Measurements from ENCODE around the gene OR14C36. TPM values are rescaled to one million over a fixed set of nuclear protein-coding genes. Genes with fewer than 3 reads are reported as not detected.

Gene OR14C36
- total and polyA plus RNA-seq, 4 donors: not detected

GRCh38 chr1:248361121-248361715 is 12.6 kb downstream of the OR14C36 start, which contains the start of gene OR2T4:
OR2T4 (plus strand) TSS chr1:248361665; CDS start chr1:248361665, 0 bp downstream.
- H3K4me1 ChIP-seq (ENCODE audit: control insufficient read depth in 1 of 2, insufficient read depth in 2 of 2, low read length in 2 of 2): no peaks in the 10 kb centered on the region
- no peak within 1 kb of the TSS for H3K4me3 ChIP-seq (ENCODE audit: low read length in 2 of 2)
- WGBS, 2 donors: 45 to 58% methylated on average over 3 of the region's 3 CpGs
- ATAC-seq (ENCODE audit: low FRiP score): no peak
- H3K36me3 ChIP-seq (ENCODE audit: control insufficient read depth in 1 of 2, insufficient read depth in 2 of 2, low read length in 1 of 2): no peaks in the 10 kb centered on the region
- peaks cover 2% of the 10 kb centered on the region for H3K9me3 ChIP-seq (ENCODE audit: control insufficient read depth, low read length)
- H3K27ac ChIP-seq (ENCODE audit: low read depth in 1 of 2, low read length in 2 of 2): no peak within 1 kb of the TSS
- intact Hi-C loops (cut with DNase I): no loop called here
- H3K27me3 ChIP-seq (ENCODE audit: control insufficient read depth in 1 of 2, insufficient read depth in 2 of 2, low read length in 1 of 2): no peaks in the 10 kb centered on the region
- DNase-seq: no peak

- Histone ChIP-seq H3K27me3 (ENCODE audit: control insufficient read depth in 1 of 2, insufficient read depth in 2 of 2, low read length in 1 of 2) (no peaks in the 10 kb centered on the region), H3K9me3 (ENCODE audit: control insufficient read depth, low read length) (peaks cover 3% of the 10 kb centered on the region), H3K27ac (ENCODE audit: low read depth in 1 of 2, low read length in 2 of 2) (no peak overlapping the region), H3K4me3 (ENCODE audit: low read length in 2 of 2) (no peak overlapping the region), H3K36me3 (ENCODE audit: control insufficient read depth in 1 of 2, insufficient read depth in 2 of 2, low read length in 1 of 2) (no peaks in the 10 kb centered on the region), H3K4me1 (ENCODE audit: control insufficient read depth in 1 of 2, insufficient read depth in 2 of 2, low read length in 2 of 2) (no peaks in the 10 kb centered on the region)
- ATAC-seq (ENCODE audit: low FRiP score): no peak
- intact Hi-C loops (cut with DNase I): no loop called here
- DNase-seq: no peak
Measured at GRCh38 chr1:248366609-248367008, 18.0 kb downstream of the OR14C36 start.

GRCh38 chr1:248372394-248372793 is 23.8 kb downstream of the OR14C36 start:
- ATAC-seq (ENCODE audit: low FRiP score) (no peak), DNase-seq (no peak)
- no peak overlapping the region for H3K27ac ChIP-seq (ENCODE audit: low read depth in 1 of 2, low read length in 2 of 2)
- intact Hi-C loops (cut with DNase I): no loop called here
- WGBS, 2 donors: 70 to 82% methylated on average over 5 of the region's 5 CpGs
- no peak overlapping the region for H3K4me3 ChIP-seq (ENCODE audit: low read length in 2 of 2)
- no peaks in the 10 kb centered on the region for H3K27me3 ChIP-seq (ENCODE audit: control insufficient read depth in 1 of 2, insufficient read depth in 2 of 2, low read length in 1 of 2)
- H3K36me3 ChIP-seq (ENCODE audit: control insufficient read depth in 1 of 2, insufficient read depth in 2 of 2, low read length in 1 of 2): no peaks in the 10 kb centered on the region
- no peaks in the 10 kb centered on the region for H3K4me1 ChIP-seq (ENCODE audit: control insufficient read depth in 1 of 2, insufficient read depth in 2 of 2, low read length in 2 of 2)
- peaks cover 1% of the 10 kb centered on the region for H3K9me3 ChIP-seq (ENCODE audit: control insufficient read depth, low read length)

GRCh38 chr1:248373761-248374160 is 25.2 kb downstream of the OR14C36 start:
- no peaks in the 10 kb centered on the region for H3K4me1 ChIP-seq (ENCODE audit: control insufficient read depth in 1 of 2, insufficient read depth in 2 of 2, low read length in 2 of 2)
- no peaks in the 10 kb centered on the region for H3K27me3 ChIP-seq (ENCODE audit: control insufficient read depth in 1 of 2, insufficient read depth in 2 of 2, low read length in 1 of 2)
- H3K9me3 ChIP-seq (ENCODE audit: control insufficient read depth, low read length): peaks cover 1% of the 10 kb centered on the region
- 67 to 69% methylated on average over 4 of the region's 4 CpGs for WGBS, 2 donors
- no peak for ATAC-seq (ENCODE audit: low FRiP score)
- no peaks in the 10 kb centered on the region for H3K36me3 ChIP-seq (ENCODE audit: control insufficient read depth in 1 of 2, insufficient read depth in 2 of 2, low read length in 1 of 2)
- H3K27ac ChIP-seq (ENCODE audit: low read depth in 1 of 2, low read length in 2 of 2): no peak overlapping the region
- no peak for DNase-seq
- no peak overlapping the region for H3K4me3 ChIP-seq (ENCODE audit: low read length in 2 of 2)
- intact Hi-C loops (cut with DNase I): no loop called here

GRCh38 chr1:248375446-248375845 is 26.9 kb downstream of the OR14C36 start, which contains the start of gene OR2T6:
OR2T6 (plus strand) TSS chr1:248375746; CDS start chr1:248387609, 11,863 bp downstream.
- Histone ChIP-seq H3K27me3 (ENCODE audit: control insufficient read depth in 1 of 2, insufficient read depth in 2 of 2, low read length in 1 of 2) (no peaks in the 10 kb centered on the region), H3K4me1 (ENCODE audit: control insufficient read depth in 1 of 2, insufficient read depth in 2 of 2, low read length in 2 of 2) (no peaks in the 10 kb centered on the region), H3K27ac (ENCODE audit: low read depth in 1 of 2, low read length in 2 of 2) (no peak within 1 kb of the TSS), H3K4me3 (ENCODE audit: low read length in 2 of 2) (no peak within 1 kb of the TSS), H3K9me3 (ENCODE audit: control insufficient read depth, low read length) (no peaks in the 10 kb centered on the region), H3K36me3 (ENCODE audit: control insufficient read depth in 1 of 2, insufficient read depth in 2 of 2, low read length in 1 of 2) (no peaks in the 10 kb centered on the region)
- ATAC-seq (ENCODE audit: low FRiP score) (no peak), DNase-seq (no peak)
- intact Hi-C loops (cut with DNase I): no loop called here

- H3K27ac ChIP-seq (ENCODE audit: low read depth in 1 of 2, low read length in 2 of 2): no peak overlapping the region
- no peak overlapping the region for H3K4me3 ChIP-seq (ENCODE audit: low read length in 2 of 2)
- no peaks in the 10 kb centered on the region for H3K27me3 ChIP-seq (ENCODE audit: control insufficient read depth in 1 of 2, insufficient read depth in 2 of 2, low read length in 1 of 2)
- H3K9me3 ChIP-seq (ENCODE audit: control insufficient read depth, low read length): no peaks in the 10 kb centered on the region
- DNase-seq: no peak
- ATAC-seq (ENCODE audit: low FRiP score): no peak
- H3K36me3 ChIP-seq (ENCODE audit: control insufficient read depth in 1 of 2, insufficient read depth in 2 of 2, low read length in 1 of 2): no peaks in the 10 kb centered on the region
- WGBS, 2 donors: 58 to 59% methylated on average over 3 of the region's 3 CpGs
- no peaks in the 10 kb centered on the region for H3K4me1 ChIP-seq (ENCODE audit: control insufficient read depth in 1 of 2, insufficient read depth in 2 of 2, low read length in 2 of 2)
- intact Hi-C loops (cut with DNase I): no loop called here
Measured at GRCh38 chr1:248376916-248377315, 28.3 kb downstream of the OR14C36 start.

GRCh38 chr1:248380854-248381253 is 32.3 kb downstream of the OR14C36 start:
- Histone ChIP-seq H3K4me3 (ENCODE audit: low read length in 2 of 2) (no peak overlapping the region), H3K27ac (ENCODE audit: low read depth in 1 of 2, low read length in 2 of 2) (no peak overlapping the region), H3K4me1 (ENCODE audit: control insufficient read depth in 1 of 2, insufficient read depth in 2 of 2, low read length in 2 of 2) (no peaks in the 10 kb centered on the region), H3K27me3 (ENCODE audit: control insufficient read depth in 1 of 2, insufficient read depth in 2 of 2, low read length in 1 of 2) (no peaks in the 10 kb centered on the region), H3K36me3 (ENCODE audit: control insufficient read depth in 1 of 2, insufficient read depth in 2 of 2, low read length in 1 of 2) (no peaks in the 10 kb centered on the region), H3K9me3 (ENCODE audit: control insufficient read depth, low read length) (no peaks in the 10 kb centered on the region)
- 88 to 89% methylated on average over 3 of the region's 3 CpGs for WGBS, 2 donors
- DNase-seq (no peak), ATAC-seq (ENCODE audit: low FRiP score) (no peak)
- intact Hi-C loops (cut with DNase I): no loop called here

GRCh38 chr1:248388426-248388825 is 39.9 kb downstream of the OR14C36 start:
- H3K4me3 ChIP-seq (ENCODE audit: low read length in 2 of 2): no peak overlapping the region
- intact Hi-C loops (cut with DNase I): no loop called here

GRCh38 chr1:248393050-248393449 is 44.5 kb downstream of the OR14C36 start:
- H3K27me3 ChIP-seq (ENCODE audit: control insufficient read depth in 1 of 2, insufficient read depth in 2 of 2, low read length in 1 of 2): no peaks in the 10 kb centered on the region
- H3K27ac ChIP-seq (ENCODE audit: low read depth in 1 of 2, low read length in 2 of 2): no peak overlapping the region
- no peaks in the 10 kb centered on the region for H3K4me1 ChIP-seq (ENCODE audit: control insufficient read depth in 1 of 2, insufficient read depth in 2 of 2, low read length in 2 of 2)
- DNase-seq (no peak), ATAC-seq (ENCODE audit: low FRiP score) (no peak)
- WGBS, 2 donors: 39 to 49% methylated on average over 2 of the region's 2 CpGs
- H3K4me3 ChIP-seq (ENCODE audit: low read length in 2 of 2): no peak overlapping the region
- H3K9me3 ChIP-seq (ENCODE audit: control insufficient read depth, low read length): peaks cover 2% of the 10 kb centered on the region
- intact Hi-C loops (cut with DNase I): no loop called here
- no peaks in the 10 kb centered on the region for H3K36me3 ChIP-seq (ENCODE audit: control insufficient read depth in 1 of 2, insufficient read depth in 2 of 2, low read length in 1 of 2)

More at GRCh38 chr1:248388426-248388825, 39.9 kb downstream of the OR14C36 start:
- Histone ChIP-seq H3K36me3 (ENCODE audit: control insufficient read depth in 1 of 2, insufficient read depth in 2 of 2, low read length in 1 of 2) (no peaks in the 10 kb centered on the region), H3K4me1 (ENCODE audit: control insufficient read depth in 1 of 2, insufficient read depth in 2 of 2, low read length in 2 of 2) (no peaks in the 10 kb centered on the region), H3K27me3 (ENCODE audit: control insufficient read depth in 1 of 2, insufficient read depth in 2 of 2, low read length in 1 of 2) (no peaks in the 10 kb centered on the region), H3K27ac (ENCODE audit: low read depth in 1 of 2, low read length in 2 of 2) (no peak overlapping the region), H3K9me3 (ENCODE audit: control insufficient read depth, low read length) (peaks cover 2% of the 10 kb centered on the region)
- 59 to 63% methylated on average over 2 of the region's 2 CpGs for WGBS, 2 donors
- ATAC-seq (ENCODE audit: low FRiP score) (no peak), DNase-seq (no peak)
